ENCODE results near the gene UHRF1.

The UHRF1 gene

DNA sequence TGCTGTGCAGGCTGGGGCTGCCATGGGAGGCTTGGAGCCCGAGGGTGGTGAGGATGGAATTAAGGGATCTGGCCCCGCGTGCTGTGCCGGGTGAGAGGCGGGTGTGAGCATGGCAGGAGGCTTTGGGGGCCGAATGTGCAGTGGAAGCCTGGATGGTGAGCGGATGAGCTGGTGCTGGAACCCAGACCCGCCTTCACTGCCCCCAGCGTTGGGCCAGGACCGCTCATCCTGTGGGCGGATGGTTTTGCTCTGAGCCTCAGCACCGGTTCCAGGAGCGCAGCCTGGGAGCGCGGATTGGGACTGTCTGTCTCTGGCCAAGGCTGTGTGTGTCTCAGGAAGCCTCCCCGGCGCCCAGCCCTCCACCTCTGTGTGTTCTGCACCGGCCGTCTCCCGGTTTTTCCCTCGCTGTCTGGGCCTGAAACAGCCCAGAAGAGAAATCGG lies 76.3 kb downstream of the UHRF1 start:
- Histone ChIP-seq H3K79me2 (ENCODE audit: insufficient read depth, low read length) (peaks cover 97% of the 10 kb centered on the region), H3K36me3 (ENCODE audit: insufficient read depth, low read length) (peaks cover 10% of the 10 kb centered on the region; the same call in 1 of the 2 replicates), H3K4me1 (ENCODE audit: insufficient read depth, low read length, poor library complexity, severe bottlenecking) (no peaks in the 10 kb centered on the region), H3K9ac (ENCODE audit: low read depth, low read length, poor library complexity, severe bottlenecking) (no peak overlapping the region), H3K4me2 (ENCODE audit: low read depth, low read length, poor library complexity, severe bottlenecking) (no peak overlapping the region), H3F3A (ENCODE audit: low read depth) (no peaks in the 10 kb centered on the region), H3K9me3 (ENCODE audit: insufficient read depth, low read depth, low read length) (no peaks in the 10 kb centered on the region), H3K27me3 (ENCODE audit: insufficient read depth, low read length, poor library complexity, severe bottlenecking) (no peaks in the 10 kb centered on the region), H3K9me2 (replicated peaks; ENCODE audit: low read depth, low read length) (no peaks in the 10 kb centered on the region), H4K20me1 (ENCODE audit: insufficient read depth, low read length, poor library complexity, severe bottlenecking) (peaks cover 68% of the 10 kb centered on the region), H3K4me3 (ENCODE audit: low read length, poor library complexity, severe bottlenecking) (no peak overlapping the region), H2AFZ (ENCODE audit: low read length) (no peak overlapping the region)
- TF ChIP-seq CTCF (conservative IDR thresholded peaks at IDR 0.05; ENCODE audit: low read length) (no peak), EZH2phosphoT487 (IDR thresholded peaks at IDR 0.05; ENCODE audit: borderline replicate concordance) (no peak)

GRCh38 chr19:4986056-4986455 lies 76.8 kb downstream of the UHRF1 start:
- Histone ChIP-seq H3K4me2 (ENCODE audit: low read depth, low read length, poor library complexity, severe bottlenecking) (no peak overlapping the region), H3K9me2 (replicated peaks; ENCODE audit: low read depth, low read length) (no peaks in the 10 kb centered on the region), H2AFZ (ENCODE audit: low read length) (no peak overlapping the region), H4K20me1 (ENCODE audit: insufficient read depth, low read length, poor library complexity, severe bottlenecking) (peaks cover 66% of the 10 kb centered on the region), H3K9me3 (ENCODE audit: insufficient read depth, low read depth, low read length) (no peaks in the 10 kb centered on the region), H3F3A (ENCODE audit: low read depth) (no peaks in the 10 kb centered on the region), H3K4me3 (ENCODE audit: low read length, poor library complexity, severe bottlenecking) (no peak overlapping the region), H3K27me3 (ENCODE audit: insufficient read depth, low read length, poor library complexity, severe bottlenecking) (no peaks in the 10 kb centered on the region), H3K36me3 (ENCODE audit: insufficient read depth, low read length) (peaks cover 10% of the 10 kb centered on the region; the same call in 1 of the 2 replicates), H3K79me2 (ENCODE audit: insufficient read depth, low read length) (peaks cover 97% of the 10 kb centered on the region), H3K9ac (ENCODE audit: low read depth, low read length, poor library complexity, severe bottlenecking) (no peak overlapping the region), H3K4me1 (ENCODE audit: insufficient read depth, low read length, poor library complexity, severe bottlenecking) (no peaks in the 10 kb centered on the region)
- TF ChIP-seq CTCF (conservative IDR thresholded peaks at IDR 0.05; ENCODE audit: low read length) (no peak), EZH2phosphoT487 (IDR thresholded peaks at IDR 0.05; ENCODE audit: borderline replicate concordance) (no peak)

- H4K20me1 ChIP-seq (ENCODE audit: insufficient read depth, low read length, poor library complexity, severe bottlenecking), result peaks cover 66% of the 10 kb centered on the region
- H2AFZ ChIP-seq (ENCODE audit: low read length), result no peak overlapping the region
These were observed 77.2 kb downstream of the UHRF1 start for GRCh38 chr19:4986471-4986891.

More at GRCh38 chr19:4986471-4986891, 77.2 kb downstream of the UHRF1 start:
- no peaks in the 10 kb centered on the region for H3K27me3 ChIP-seq (ENCODE audit: insufficient read depth, low read length, poor library complexity, severe bottlenecking)
- H3K4me2 ChIP-seq (ENCODE audit: low read depth, low read length, poor library complexity, severe bottlenecking), result no peak overlapping the region
- peaks cover 97% of the 10 kb centered on the region for H3K79me2 ChIP-seq (ENCODE audit: insufficient read depth, low read length)
- TF ChIP-seq EZH2phosphoT487 (IDR thresholded peaks at IDR 0.05; ENCODE audit: borderline replicate concordance) (no peak), CTCF (conservative IDR thresholded peaks at IDR 0.05; ENCODE audit: low read length) (no peak)
- H3K9ac ChIP-seq (ENCODE audit: low read depth, low read length, poor library complexity, severe bottlenecking), result no peak overlapping the region
- no peaks in the 10 kb centered on the region for H3F3A ChIP-seq (ENCODE audit: low read depth)
- peaks cover 10% of the 10 kb centered on the region; the same call in 1 of the 2 replicates for H3K36me3 ChIP-seq (ENCODE audit: insufficient read depth, low read length)
- no peak overlapping the region for H3K4me3 ChIP-seq (ENCODE audit: low read length, poor library complexity, severe bottlenecking)
- no peaks in the 10 kb centered on the region for H3K9me2 ChIP-seq (replicated peaks; ENCODE audit: low read depth, low read length)
- H3K9me3 ChIP-seq (ENCODE audit: insufficient read depth, low read depth, low read length), result no peaks in the 10 kb centered on the region
- H3K4me1 ChIP-seq (ENCODE audit: insufficient read depth, low read length, poor library complexity, severe bottlenecking), result no peaks in the 10 kb centered on the region
